OCI-LY7 (cell line): ENCODE measurements around the gene SLC41A3. TPM values are rescaled to one million over a fixed set of nuclear protein-coding genes. Genes with fewer than 3 reads are reported as not detected.

Source experiments
- BruUV-seq: library from RNA; stranded (reverse); fragments of 400-500 nt; replicated peaks from 2 replicates; lab custom pipeline; 2021; lab: Mats Ljungman, UMichigan
- CTCF ChIA-PET: fragments of 300-600 bp; sonication (Branson Sonifier 250); formaldehyde crosslinking; loops from one replicate; lab custom pipeline; 2022; ENCODE audit warnings: antibody characterized with exemption; ENCODE audit not compliant: unreplicated experiment; lab: Charles Lee
- POLR2A ChIA-PET: fragments of 300-600 bp; sonication (Branson Sonifier 250); formaldehyde crosslinking; loops from one replicate; lab custom pipeline; 2022; ENCODE audit warnings: antibody characterized with exemption; lab: Charles Lee
- DNase-seq: peaks from one replicate; pipeline ENCODE4 v3.0.0-alpha.2; 2015; ENCODE audit warnings: low spot score
- H2AFZ ChIP-seq: fragments of 200-600 bp; sonication (generic), shearing (Covaris generic); 2 replicates; pipeline ENCODE4 v1.6.1; 2014; ENCODE audit warnings: mild to moderate bottlenecking, antibody characterized with exemption, low read length, moderate library complexity
- H3K27ac ChIP-seq: fragments of 200-600 bp; sonication (generic); 2 replicates; pipeline ENCODE4 v1.5.1; 2014; ENCODE audit warnings: mixed run types, low read depth, mild to moderate bottlenecking, moderate library complexity, low read length, inconsistent platforms; ENCODE audit not compliant: poor library complexity, severe bottlenecking
- H3K36me3 ChIP-seq: fragments of 200-600 bp; sonication (generic); 2 replicates; pipeline ENCODE4 v1.6.1; 2014; ENCODE audit warnings: mild to moderate bottlenecking, antibody characterized with exemption, low read length, moderate library complexity, mixed read lengths; ENCODE audit not compliant: insufficient read depth
- H3K4me1 ChIP-seq: fragments of 200-600 bp; sonication (generic); 2 replicates; pipeline ENCODE4 v1.5.1; 2014; ENCODE audit warnings: mild to moderate bottlenecking, low read length; ENCODE audit not compliant: insufficient read depth, poor library complexity, severe bottlenecking
- H3K4me2 ChIP-seq: fragments of 200-600 bp; sonication (generic); 2 replicates; pipeline ENCODE4 v1.6.1; 2014; ENCODE audit warnings: mild to moderate bottlenecking, low read length
- H3K4me3 ChIP-seq: fragments of 200-600 bp; sonication (generic); 2 replicates; pipeline ENCODE4 v1.5.1; 2014; ENCODE audit warnings: mild to moderate bottlenecking, low read depth, low read length; ENCODE audit not compliant: poor library complexity, severe bottlenecking
- H3K79me2 ChIP-seq: fragments of 200-600 bp; sonication (generic); 2 replicates; pipeline ENCODE4 v1.6.1; 2016; ENCODE audit warnings: low read depth, mild to moderate bottlenecking, low read length, moderate library complexity, mixed read lengths; ENCODE audit not compliant: insufficient read depth
- H3K9me2 ChIP-seq: fragments of 200-600 bp; sonication (generic); 2 replicates; pipeline ENCODE4 v1.6.1; 2016; ENCODE audit warnings: mild to moderate bottlenecking, low read length, mixed read lengths; ENCODE audit not compliant: insufficient read depth
- H3K9me3 ChIP-seq: fragments of 200-600 bp; sonication (generic); 2 replicates; pipeline ENCODE4 v1.6.1; 2014; ENCODE audit warnings: mild to moderate bottlenecking, mixed run types, low read length, mixed read lengths
- H4K20me1 ChIP-seq: fragments of 200-600 bp; sonication (generic); 2 replicates; pipeline ENCODE4 v1.6.1; 2014; ENCODE audit warnings: mild to moderate bottlenecking, antibody characterized with exemption, low read length, moderate library complexity, mixed read lengths; ENCODE audit not compliant: insufficient read depth
- CTCF ChIP-seq: fragments of 200-600 bp; sonication (generic); conservative IDR thresholded peaks from 2 replicates; pipeline ENCODE4 v1.5.1; 2014; ENCODE audit warnings: mild to moderate bottlenecking, antibody characterized with exemption, low read length, moderate library complexity, mixed read lengths
- EZH2phosphoT487 ChIP-seq: fragments of 200-600 bp; sonication (generic); IDR thresholded peaks from 2 replicates; pipeline ENCODE4 v1.6.1; 2018; ENCODE audit warnings: low read depth, borderline replicate concordance, mild to moderate bottlenecking, mixed run types, antibody characterized with exemption, low read length, moderate library complexity, mixed read lengths
- intact Hi-C: fragments of 100-400 bp; cut with micrococcal nuclease; formaldehyde crosslinking; loops from one replicate; pipeline ENCODE4 v1.10.0; 2022; ENCODE audit not compliant: unreplicated experiment
- total RNA-seq, 2 experiments: library from RNA; depleted of rRNA in 1 of 2; stranded (reverse); fragments of >200 nt in 1 of 2; shearing (Covaris generic) in 1 of 2; gene quantifications; 2 replicates each; pipeline ENCODE4 v1.2.3, GENCODE V29; 2014 to 2022

Gene SLC41A3
- total RNA-seq, 2 experiments from 2014 or later = 31.9 to 35.9 TPM

DNA sequence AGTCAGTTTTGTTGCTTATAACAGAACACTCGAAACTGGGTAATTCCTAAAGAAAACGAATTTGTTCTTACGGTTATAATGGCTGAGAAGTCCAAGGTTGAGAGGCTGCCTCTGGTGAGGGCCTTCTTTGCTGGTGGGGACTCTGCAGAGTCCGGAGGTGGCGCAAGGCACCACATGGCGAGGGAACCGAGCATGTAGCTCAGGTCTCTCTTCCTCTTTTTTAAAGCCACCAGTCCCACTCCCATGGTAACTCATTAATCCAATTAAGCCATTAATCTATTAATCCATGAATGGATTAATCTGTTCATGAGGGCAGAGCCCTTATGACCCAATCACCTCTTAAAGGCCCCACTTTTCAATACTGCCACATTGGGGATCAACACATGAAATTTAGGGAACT lies 64.9 kb downstream of the SLC41A3 start:
- no peaks in the 10 kb centered on the region for H3K9me2 ChIP-seq
- BruUV-seq = no TSS peak
- no peaks in the 10 kb centered on the region for H3K4me1 ChIP-seq
- ChIA-PET POLR2A (no interaction called here), CTCF (no interaction called here)
- no peak overlapping the region for H3K4me2 ChIP-seq
- no peaks in the 10 kb centered on the region for H3K36me3 ChIP-seq
- no peak overlapping the region for H3K27ac ChIP-seq
- H3K79me2 ChIP-seq = no peaks in the 10 kb centered on the region
- H4K20me1 ChIP-seq = no peaks in the 10 kb centered on the region
- TF ChIP-seq CTCF (no peak), EZH2phosphoT487 (no peak)
- H3K9me3 ChIP-seq = no peaks in the 10 kb centered on the region
- no peak overlapping the region for H2AFZ ChIP-seq
- DNase-seq = no peak
- intact Hi-C loops = no loop called here
- no peak overlapping the region for H3K4me3 ChIP-seq

- BruUV-seq = no TSS peak
- ChIA-PET POLR2A (no interaction called here), CTCF (no interaction called here)
- no peak overlapping the region for H2AFZ ChIP-seq
- no peaks in the 10 kb centered on the region for H3K4me1 ChIP-seq
- no peaks in the 10 kb centered on the region for H3K36me3 ChIP-seq
- no peak overlapping the region for H3K27ac ChIP-seq
- no peaks in the 10 kb centered on the region for H3K79me2 ChIP-seq
- no peak overlapping the region for H3K4me3 ChIP-seq
- no peak for TF ChIP-seq EZH2phosphoT487
- TF ChIP-seq CTCF = no peak
- no peaks in the 10 kb centered on the region for H3K9me3 ChIP-seq
- DNase-seq = no peak
- no peaks in the 10 kb centered on the region for H4K20me1 ChIP-seq
- H3K4me2 ChIP-seq = no peak overlapping the region
- intact Hi-C loops = no loop called here
- no peaks in the 10 kb centered on the region for H3K9me2 ChIP-seq
Observed at GRCh38 chr3:126018545-126018944, 65.4 kb downstream of the SLC41A3 start.

GRCh38 chr3:126017362-126017761 lies 66.6 kb downstream of the SLC41A3 start:
- Histone ChIP-seq H3K4me2 (no peak overlapping the region), H4K20me1 (no peaks in the 10 kb centered on the region), H3K27ac (no peak overlapping the region), H3K4me1 (no peaks in the 10 kb centered on the region), H3K36me3 (no peaks in the 10 kb centered on the region), H3K79me2 (no peaks in the 10 kb centered on the region), H3K9me2 (no peaks in the 10 kb centered on the region), H3K4me3 (no peak overlapping the region), H3K9me3 (no peaks in the 10 kb centered on the region), H2AFZ (no peak overlapping the region)
- intact Hi-C loops = no loop called here
- TF ChIP-seq CTCF (no peak), EZH2phosphoT487 (no peak)
- CTCF ChIA-PET = no interaction called here
- no peak for DNase-seq
- BruUV-seq = no TSS peak
- POLR2A ChIA-PET = no interaction called here
